Stimulated activated CD8-positive, alpha-beta memory T cell treated with anti-CD3 and anti-CD28 coated beads, Interleukin-15, amount 100 ng/mL, for 24 hours (primary cell): ENCODE results near the gene INO80.
"Not testable (repeated sequence)": the region's sequence is repeated elsewhere in the genome, so short reads cannot be mapped to it uniquely, and the experiment has no call there.

Experiments
- DNase-seq: peaks from one replicate; pipeline ENCODE4 v3.0.0-alpha.2; 2020; ENCODE audit warnings: low read depth

INO80 gene

DNA sequence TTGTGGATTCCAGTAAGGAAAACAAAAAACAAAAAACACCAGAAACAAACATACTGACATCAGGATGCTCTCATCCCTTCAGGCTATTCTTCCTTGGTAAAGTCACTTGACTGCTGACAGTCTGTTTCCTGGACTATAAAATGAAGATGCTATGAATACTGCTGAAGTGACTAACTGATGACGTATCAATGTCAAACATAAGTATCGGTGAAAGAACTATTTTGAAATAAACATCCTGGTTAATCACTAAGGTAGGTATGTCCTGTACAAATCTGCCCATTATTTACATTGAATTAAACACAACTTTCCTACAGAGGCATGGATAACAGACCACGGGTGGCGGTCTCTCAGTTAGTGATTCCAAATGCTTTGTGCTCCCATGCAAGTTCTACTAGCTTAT lies 116.9 kb downstream of the INO80 start:
- no peak for DNase-seq

DNA sequence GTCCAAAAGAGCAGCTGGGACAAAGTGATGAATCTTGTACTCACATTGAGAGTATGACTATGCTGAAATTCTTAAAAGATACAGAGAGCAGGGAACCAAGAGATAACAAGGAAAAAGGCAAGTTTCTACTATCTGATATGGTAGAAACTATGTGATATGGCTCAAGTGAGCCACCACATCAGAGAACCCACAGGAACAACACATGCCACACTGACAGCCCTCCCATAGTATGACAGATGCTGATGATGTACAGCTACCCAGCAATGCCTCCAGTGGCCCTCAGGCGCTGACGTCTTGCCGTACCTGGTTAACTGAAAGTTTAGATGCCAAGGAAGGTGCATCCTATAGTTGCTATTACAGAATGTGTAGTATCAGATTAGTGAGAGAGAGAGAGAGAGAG lies 120.4 kb downstream of the INO80 start:
- DNase-seq = no peak

DNA sequence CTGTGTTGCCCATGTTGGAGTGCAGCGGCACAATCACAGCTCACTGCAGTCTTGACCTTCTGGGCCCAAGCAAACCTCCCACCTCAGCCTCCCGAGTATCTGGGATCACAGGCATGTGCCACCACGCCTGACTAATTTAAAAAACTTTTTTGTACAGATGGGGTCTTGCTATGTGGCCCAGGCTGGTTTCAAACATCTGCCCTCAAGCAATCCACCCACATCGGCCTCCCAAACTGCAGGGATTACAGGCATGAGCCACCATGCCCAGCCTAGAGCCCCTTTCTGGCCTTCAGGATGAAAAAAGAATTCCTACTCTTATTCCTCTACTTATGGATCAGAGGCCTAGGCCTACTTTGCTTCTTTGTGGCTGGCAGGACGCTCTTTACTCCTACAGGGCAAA lies 123.3 kb downstream of the INO80 start:
- DNase-seq = no peak

DNA sequence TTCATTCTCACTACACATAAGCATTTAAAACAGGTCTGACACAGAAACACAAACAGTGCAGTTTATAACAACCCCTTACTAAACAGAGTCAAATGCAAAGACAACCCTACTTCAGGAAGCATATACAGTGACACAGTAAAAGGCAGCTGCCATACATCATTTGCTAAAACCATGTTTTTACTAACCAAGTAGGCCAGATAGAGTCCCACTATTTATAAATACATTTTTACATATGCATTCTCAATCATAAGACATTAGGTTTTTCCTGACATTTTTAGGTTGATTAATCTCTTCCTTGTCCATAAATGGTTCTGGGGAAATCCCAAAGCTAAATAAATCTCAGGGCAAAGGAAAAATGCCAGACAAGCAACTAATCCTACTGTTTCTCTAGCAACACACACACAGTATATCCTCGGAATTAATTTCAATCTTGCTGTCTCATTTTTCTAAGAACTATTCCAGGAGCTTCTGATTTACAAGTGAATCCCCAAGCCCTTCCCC lies 123.8 kb downstream of the INO80 start:
- no peak for DNase-seq

DNA sequence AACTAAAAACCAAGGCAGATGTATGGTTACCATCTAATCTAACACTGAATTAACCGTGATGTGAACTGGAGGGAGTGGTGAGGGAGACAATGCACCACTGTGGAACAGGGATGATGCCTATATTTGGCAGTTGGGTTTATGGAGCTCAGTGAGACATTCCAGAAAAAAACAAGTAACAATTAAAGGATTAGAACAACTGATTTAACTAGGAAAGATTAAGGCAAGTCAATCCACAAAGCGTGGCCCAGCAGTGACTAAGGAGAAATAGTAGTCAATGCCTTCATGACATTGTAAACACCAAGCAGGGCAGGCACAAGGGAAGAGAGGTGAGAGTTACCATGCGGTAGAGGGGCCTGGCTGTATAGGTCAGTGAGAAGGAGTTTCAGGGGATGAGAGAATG lies 124.7 kb downstream of the INO80 start:
- no peak for DNase-seq

DNA sequence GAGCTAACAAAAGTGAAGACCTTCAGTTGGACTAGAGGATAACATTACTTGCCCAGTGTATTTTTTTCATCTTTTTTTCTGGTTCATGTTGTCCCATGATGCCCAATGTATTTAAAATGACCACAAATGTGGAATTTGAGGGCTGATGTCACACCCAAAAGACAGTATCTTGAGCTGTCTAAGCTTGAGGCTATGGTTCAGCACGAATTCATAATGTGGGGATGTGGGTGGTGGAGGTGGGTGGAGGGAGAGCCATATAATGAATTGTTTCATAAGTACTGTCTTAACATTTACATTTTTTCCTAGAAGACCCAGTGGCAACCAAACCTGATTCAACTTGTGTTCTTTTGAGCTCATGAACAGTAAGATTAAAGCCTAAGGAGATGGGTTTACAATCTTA lies 125.3 kb downstream of the INO80 start:
- no peak for DNase-seq

DNA sequence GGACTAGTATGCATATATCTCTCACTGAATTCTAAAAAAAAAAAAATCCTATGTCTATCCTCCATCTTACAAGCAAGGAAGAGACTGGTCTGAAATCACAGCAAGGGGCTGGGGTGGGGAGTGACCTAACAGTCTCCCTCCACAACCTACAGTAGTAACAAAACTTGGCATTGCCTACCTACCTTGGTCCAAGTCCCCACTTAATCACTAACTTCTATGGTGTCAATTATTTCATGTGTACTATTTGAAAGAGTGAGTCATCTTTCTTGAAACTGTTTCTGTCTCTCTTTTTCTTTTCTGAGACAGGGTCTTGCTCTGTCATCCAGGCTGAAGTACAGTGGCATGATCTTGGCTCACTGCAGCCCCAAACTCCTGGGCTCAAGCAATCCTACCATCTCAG lies 126.0 kb downstream of the INO80 start:
- no peak for DNase-seq

DNA sequence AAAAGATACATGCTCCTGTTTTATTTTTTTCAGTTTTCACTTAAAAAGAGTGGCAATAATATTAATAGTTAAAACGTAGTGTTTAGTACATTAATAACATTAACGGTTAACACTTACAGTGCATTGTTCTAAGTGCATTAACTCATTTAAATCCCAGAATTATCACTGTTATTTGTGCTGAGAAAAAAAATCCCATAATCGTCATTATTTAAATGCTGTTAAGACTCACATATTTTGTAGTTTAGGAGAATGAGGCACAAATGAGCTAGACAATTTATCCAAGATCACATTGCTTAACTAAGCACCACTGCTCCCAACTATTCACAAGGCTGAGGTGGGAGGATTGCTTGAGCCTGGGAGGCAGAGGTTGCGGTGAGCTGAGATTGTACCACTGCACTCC lies 127.9 kb downstream of the INO80 start:
- no peak for DNase-seq

DNA sequence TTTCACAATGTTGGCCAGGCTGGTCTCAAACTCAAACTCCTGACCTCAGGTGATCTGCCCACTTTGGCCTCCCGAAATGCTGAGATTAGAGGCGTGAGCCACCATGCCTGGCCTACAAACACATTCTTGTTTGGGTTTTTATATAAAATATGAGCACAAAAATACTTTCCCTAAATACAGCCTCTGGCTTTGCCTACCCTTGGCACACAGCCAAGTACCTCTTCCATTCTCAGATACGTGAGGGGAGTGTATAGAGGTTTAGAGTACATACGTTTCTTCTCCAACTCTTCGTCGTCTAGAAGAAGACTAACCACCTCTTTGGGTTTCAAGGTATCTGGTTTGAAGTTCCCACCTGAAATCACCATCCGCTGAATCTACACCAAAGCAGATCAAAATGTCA lies 129.3 kb downstream of the INO80 start:
- no peak for DNase-seq

DNA sequence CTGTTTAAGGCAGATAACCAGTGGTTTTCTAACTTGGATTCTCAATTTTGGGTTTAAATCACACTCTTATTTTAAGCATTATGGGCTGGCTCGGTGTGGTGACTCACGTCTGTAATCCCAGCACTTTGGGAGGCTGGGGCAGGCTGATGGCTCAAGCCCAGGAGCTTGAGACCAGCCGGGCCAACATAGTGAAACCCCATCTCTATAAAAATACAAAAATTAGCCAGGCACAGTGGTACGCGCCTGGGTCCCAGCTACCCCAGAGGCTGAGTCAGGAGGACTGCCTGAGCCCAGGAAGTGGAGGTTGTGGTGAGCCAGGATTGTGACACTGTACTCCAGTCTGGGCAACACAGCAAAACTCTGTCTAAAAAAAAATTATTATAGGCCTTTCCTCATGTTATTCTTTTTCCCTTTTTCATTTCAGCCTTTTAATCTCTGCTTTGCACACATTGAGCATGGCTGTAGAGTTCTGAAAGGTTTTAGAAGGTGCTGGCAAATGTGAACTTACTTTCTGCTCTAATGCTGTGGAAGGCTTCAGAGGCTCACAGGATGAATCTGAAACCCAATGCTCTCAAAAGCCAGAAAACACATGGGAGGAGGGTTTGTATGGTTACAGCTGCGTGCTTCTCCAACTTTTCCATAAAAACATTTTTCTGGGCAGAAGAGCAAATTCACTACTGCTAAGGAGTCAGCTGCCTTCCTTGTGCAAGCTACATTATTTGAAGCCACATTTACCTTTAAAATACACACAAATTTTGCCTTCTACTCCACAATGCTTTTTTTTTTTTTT lies 130.3 kb downstream of the INO80 start:
- DNase-seq = no peak

DNA sequence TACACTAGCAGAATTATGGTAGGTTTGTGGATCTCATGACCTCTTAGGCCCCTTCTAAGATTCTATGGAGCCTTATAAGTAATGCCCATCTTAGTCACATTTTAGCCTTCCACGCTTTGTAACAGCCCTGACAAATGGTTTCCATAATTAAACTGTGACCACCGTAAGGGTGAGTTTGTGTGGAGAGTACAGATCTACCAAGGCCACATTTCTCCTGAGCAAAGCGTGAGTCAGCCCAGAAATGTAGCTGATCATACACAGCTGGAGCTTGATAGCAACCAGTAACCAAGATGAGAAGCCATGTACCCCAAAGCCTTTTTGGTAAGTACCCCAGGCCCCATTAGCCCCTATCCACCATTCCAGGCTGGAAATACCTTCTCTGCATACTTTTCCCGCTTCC lies 131.1 kb downstream of the INO80 start:
- no peak for DNase-seq

DNA sequence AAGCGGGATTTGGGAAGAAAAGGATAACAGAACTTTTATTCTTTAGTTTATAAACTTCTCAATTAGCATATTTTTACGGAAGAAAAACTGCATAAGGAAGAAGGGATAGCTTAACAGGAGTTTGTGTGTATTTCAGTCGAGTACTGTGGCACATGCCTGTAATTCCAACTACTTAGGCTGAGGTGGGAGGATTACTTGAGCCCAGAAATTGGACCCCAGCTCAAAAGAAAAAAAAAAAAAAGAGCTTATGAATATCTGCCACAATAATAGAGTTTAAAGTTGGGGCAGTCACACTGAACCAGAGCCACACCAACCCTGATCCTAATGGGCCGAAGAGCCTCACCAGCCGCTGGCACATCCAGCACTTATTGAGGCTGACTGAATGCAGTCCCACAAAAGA lies 131.7 kb downstream of the INO80 start:
- no peak for DNase-seq

DNA sequence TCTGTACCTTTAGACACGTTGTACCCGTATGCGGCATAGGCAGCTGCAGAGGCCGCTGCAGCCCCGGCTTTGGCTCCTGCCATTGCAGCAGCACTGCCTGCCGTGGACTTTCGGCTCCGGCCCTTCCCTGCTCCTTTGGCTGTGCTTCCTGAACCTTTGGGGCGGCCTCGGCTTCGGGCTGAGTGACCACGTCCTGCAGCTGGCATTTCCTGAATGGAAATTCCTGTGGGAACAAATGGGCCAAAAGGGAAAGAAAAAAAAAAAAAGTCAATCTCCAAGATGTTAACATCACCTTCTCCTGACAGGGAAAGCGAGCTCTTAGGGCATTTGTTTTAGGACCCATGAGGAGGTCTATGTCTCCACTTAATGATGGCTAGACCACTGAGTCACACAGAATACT lies 133.2 kb downstream of the INO80 start:
- no peak for DNase-seq

DNA sequence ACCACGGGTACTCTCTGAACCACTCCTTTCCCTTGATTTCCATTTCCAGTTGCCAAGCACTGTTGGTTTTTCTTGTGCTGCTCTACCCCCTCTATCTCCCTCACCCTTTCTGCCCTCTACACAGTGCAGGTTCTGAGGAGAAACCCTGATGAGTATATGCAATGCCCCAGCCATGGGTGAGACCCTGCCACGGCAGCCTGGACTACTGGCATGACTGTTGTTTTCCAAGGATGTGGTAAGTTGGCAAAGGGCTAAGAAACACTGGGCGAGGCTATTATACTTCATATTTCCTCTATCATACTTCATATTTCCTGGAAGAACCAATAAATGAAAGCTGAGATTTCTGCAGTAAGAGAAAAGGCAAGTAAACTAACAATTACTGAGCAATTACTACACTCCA lies 134.9 kb downstream of the INO80 start:
- no peak for DNase-seq

DNA sequence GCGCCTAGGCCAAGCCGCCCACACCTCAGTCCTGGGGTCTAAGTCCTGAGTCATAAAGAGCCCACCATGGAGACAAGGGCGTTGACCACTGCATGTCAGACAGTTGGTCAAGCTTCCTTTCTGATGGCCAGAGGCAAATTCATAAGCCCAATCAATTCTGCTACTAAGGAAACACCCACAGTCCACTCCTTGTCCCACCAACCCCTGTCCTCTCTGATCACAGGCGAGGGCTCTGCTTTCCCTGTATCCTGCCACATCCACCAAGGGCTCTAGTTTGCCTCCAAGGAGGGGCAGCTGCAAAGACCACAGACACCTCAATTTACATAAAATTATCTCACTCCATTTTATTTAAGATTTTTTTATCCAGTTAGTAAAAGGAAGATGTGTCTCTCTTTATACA lies 137.5 kb downstream of the INO80 start:
- no peak for DNase-seq

DNA sequence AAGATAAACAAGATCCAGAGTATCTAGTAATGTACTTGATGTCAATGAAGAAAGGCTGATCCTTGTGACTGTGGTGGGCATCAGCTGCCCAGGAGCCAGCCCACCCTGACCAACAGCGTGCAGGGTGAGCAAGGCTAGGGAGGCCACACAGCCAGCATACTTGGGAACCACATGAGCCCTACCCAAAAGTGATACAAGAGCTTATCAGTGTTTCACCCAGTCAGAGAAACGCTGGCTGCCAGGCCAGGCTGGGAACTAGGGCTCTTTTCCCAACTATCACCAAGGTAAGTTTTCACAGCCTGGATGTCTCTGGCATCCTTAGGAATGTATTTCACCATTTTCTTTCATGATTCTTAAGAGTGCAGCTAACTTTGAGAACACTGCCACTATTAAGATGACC lies 137.9 kb downstream of the INO80 start:
- DNase-seq = no peak

DNA sequence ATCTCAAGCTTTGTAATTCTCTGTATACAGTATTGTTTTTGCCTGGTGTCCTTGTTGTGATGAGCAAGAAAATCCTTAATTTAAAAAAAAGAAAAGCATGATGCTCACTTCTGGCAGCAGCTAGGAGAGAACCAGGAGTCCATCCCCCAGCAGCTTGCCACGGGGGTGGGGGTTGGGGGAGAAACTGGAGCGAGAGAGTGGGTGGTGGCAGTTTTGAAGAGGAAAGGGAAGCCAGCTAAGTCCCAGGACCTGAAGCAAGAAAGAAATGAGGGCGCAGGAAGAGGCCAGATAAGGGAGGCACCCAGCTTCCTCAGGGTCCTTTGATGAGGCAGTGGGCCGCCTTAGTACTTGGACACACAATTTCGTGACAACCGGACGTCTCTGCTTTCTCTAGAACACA lies 139.3 kb downstream of the INO80 start:
- no peak for DNase-seq

DNA sequence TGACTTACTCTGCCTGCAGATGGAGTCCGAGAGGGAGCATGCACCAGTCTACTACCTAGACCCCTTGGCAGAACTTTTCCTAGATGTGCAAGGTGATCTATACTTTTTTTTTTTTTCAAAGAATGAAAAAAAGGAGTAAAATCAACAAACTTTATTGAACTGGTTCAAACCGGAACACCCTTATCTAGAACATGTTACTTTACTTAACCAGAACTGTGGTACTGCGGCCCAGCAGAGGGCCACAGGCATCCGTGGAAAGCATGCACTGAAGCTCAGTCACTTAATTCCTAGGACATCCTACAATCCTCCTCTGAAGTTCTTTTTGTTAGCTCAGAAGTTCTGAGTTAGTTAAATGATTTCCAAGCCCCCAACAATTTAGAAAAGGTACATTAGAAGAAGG lies 141.2 kb downstream of the INO80 start:
- no peak for DNase-seq

DNA sequence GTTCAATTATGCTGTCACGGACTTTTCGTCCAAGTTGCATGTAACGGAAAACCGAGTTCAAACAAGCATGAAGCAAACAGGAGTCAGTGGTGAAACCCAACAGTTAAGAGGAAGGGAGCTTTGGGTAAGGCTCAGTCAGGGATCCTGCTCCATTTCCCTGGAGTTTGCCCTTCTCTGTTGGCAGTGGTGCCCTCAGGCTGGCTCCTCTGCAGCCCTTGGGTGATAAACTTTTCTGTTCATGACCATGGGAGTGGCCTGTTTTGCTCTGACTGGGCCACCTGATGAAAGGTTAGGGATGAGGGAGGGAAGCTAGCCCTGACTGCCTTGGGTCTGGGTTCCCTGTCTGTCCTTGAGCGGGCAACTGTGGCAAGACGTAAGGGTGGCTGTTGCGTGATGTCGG lies 146.7 kb downstream of the INO80 start:
- DNase-seq = no peak

DNA sequence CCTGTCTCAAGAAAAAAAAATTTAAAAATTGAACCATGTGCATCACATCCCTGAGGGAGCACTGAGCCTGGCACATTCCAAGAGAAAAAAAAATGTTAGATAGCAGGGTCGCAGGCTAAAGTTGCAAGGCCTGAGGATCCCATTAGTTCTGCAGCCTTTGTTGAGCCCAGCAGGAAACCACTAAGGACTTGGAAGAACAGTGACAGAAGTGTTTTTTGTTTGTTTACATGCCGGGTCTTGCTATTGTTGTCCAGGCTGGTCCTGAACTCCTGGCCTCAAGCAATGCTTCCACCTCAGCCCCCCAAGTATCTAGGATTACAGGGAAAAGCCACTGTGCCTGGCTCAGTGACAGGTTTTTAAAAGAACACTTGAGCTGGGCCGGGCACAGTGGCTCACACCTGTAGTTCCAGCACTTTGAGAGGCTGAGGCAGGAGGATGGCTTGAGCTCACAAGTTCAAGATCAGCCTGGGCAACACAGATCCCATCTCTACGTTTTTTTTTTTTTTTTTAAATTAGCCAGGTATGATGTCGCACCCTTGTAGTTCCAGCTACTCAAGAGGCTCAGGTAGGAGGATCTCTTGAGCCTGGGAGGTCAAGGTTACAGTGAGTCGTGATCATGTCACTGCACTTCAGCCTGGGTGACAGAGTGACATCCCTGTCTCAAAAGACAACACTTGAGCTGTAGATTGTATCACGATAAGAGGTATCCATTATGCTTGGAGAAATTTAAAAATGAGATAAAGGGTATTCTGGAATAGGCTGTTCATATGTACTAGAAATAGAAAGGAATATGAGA lies 147.6 kb downstream of the INO80 start:
- no peak for DNase-seq

DNA sequence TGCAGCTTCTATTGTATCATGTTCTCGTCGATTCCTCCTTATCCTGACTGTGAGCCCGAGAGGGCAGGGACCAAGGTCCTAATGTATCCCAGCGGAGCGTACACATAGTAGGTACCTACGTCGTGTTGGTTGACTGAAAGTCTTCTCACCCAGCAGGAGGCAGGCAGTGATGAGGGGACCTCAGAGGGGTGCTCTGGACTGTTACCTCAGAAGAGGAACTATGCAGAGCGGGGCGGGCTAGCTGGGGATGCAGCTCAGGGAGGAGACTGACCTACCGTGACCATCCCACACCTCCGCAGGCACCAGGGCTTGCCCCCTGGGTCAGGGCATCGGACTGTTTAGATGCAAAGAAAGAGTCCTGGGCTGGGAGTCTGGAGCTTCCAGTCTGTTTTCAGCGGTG lies 151.4 kb downstream of the INO80 start:
- DNase-seq = no peak

DNA sequence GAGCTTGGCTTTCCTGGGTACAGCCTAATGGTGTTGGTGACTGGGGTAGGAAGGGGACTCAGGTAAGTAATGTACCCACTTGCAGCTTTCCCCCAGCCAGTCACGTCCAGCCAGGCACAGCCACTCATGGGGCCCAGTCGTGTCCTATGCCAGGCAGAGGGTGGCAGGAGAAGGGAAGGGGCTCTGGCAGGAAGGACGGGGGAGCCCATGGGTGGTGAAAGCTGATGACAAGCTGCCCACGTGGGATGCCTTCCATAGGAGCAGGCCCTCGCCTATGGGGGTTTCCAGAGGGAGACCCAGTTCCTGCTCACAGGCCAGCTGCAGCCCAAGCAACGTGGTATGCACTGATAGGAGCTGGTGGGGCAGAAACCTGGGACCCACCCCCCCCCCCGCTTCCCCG lies 152.1 kb downstream of the INO80 start:
- DNase-seq = no peak

DNA sequence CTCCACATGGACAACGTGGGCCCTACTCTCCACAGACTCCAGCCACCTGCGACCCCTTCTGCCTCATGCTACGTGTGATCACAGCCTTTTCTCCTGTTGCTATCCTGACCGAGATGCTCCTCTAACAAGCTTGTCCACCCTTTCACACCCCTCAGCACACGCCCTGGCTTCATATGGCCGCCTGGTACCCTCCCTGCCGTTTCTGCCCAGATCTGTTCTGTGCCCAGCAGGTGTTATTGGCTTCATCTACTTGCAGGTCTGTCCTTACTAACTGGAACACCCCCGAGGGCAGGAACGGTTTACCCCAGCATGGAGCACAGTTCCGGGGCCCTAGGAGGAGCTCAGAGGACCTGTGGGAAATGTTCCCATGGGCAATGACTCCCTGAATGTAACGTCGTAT lies 152.9 kb downstream of the INO80 start:
- DNase-seq = no peak

DNA sequence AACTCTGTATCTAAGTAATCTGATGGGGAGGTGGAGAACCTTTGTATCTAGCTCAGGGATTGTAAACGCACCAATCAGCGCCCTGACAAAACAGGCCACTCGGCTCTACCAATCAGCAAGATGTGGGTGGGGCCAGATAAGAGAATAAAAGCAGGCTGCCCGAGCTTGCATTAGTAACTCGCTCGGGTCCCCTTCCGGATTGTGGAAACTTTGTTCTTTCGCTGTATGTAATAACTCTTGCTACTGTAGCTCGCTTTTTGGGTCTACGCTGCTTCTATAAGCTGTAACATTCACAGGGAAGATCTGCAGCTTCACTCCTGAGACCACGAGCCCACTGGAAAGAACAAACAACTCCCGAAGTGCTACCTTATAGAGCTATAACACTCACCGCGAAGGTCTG lies 153.8 kb downstream of the INO80 start:
- DNase-seq = not testable (repeated sequence)
